ENCODE results near the gene ELF1.
"Not testable (repeated sequence)": the region's sequence is repeated elsewhere in the genome, so short reads cannot be mapped to it uniquely, and the experiment has no call there.

ELF1 gene

GRCh38 chr13:40933508-40934204 lies 85.5 kb downstream of the ELF1 start:
- no peak for TF ChIP-seq CTCF (IDR thresholded peaks at IDR 0.05; ENCODE audit: low read depth, low read length)
- no peak for DNase-seq (ENCODE audit: low read depth, low spot score)
- no peak overlapping the region for H3K4me3 ChIP-seq (ENCODE audit: low read depth, low read length)
- in situ Hi-C loops (cut with HindIII; ENCODE audit: low sequenced_read_pairs) = no loop called here

GRCh38 chr13:40932252-40932651 lies 86.9 kb downstream of the ELF1 start:
- no peak overlapping the region for H3K4me3 ChIP-seq (ENCODE audit: low read depth, low read length)
- TF ChIP-seq CTCF (IDR thresholded peaks at IDR 0.05; ENCODE audit: low read depth, low read length) = no peak
- no peak for DNase-seq (ENCODE audit: low read depth, low spot score)
- in situ Hi-C loops (cut with HindIII; ENCODE audit: low sequenced_read_pairs) = no loop called here

GRCh38 chr13:40931719-40932118 lies 87.4 kb downstream of the ELF1 start:
- H3K4me3 ChIP-seq (ENCODE audit: low read depth, low read length) = no peak overlapping the region
- DNase-seq (ENCODE audit: low read depth, low spot score) = no peak
- in situ Hi-C loops (cut with HindIII; ENCODE audit: low sequenced_read_pairs) = no loop called here
- TF ChIP-seq CTCF (IDR thresholded peaks at IDR 0.05; ENCODE audit: low read depth, low read length) = no peak

- in situ Hi-C loops (cut with HindIII; ENCODE audit: low sequenced_read_pairs); H3K4me3 ChIP-seq (ENCODE audit: low read depth, low read length); DNase-seq (ENCODE audit: low read depth, low spot score): not testable (repeated sequence)
Observed at GRCh38 chr13:40929883-40930282, 89.2 kb downstream of the ELF1 start.

GRCh38 chr13:40928980-40929379 lies 90.1 kb downstream of the ELF1 start:
- TF ChIP-seq CTCF (IDR thresholded peaks at IDR 0.05; ENCODE audit: low read depth, low read length) = no peak
- no peak overlapping the region for H3K4me3 ChIP-seq (ENCODE audit: low read depth, low read length)
- in situ Hi-C loops (cut with HindIII; ENCODE audit: low sequenced_read_pairs) = no loop called here
- no peak for DNase-seq (ENCODE audit: low read depth, low spot score)

- DNase-seq (ENCODE audit: low read depth, low spot score) = no peak
- H3K4me3 ChIP-seq (ENCODE audit: low read depth, low read length) = no peak overlapping the region
- in situ Hi-C loops (cut with HindIII; ENCODE audit: low sequenced_read_pairs) = no loop called here
- TF ChIP-seq CTCF (IDR thresholded peaks at IDR 0.05; ENCODE audit: low read depth, low read length) = no peak
Observed at GRCh38 chr13:40927929-40928328, 91.2 kb downstream of the ELF1 start.

- no peak overlapping the region for H3K4me3 ChIP-seq (ENCODE audit: low read depth, low read length)
- TF ChIP-seq CTCF (IDR thresholded peaks at IDR 0.05; ENCODE audit: low read depth, low read length) = no peak
- in situ Hi-C loops (cut with HindIII; ENCODE audit: low sequenced_read_pairs) = no loop called here
- DNase-seq (ENCODE audit: low read depth, low spot score) = no peak
Observed at GRCh38 chr13:40923867-40924266, 95.2 kb downstream of the ELF1 start.
